GM18498 (cell line): ENCODE measurements around the gene CD82.

Experiments used
- ATAC-seq: cut with Tn5 transposase; IDR thresholded peaks from one replicate; pipeline ENCODE4 v1.9.1; 2021; ENCODE audit warnings: mild to moderate bottlenecking, moderate library complexity; ENCODE audit not compliant: unreplicated experiment

The CD82 gene

DNA sequence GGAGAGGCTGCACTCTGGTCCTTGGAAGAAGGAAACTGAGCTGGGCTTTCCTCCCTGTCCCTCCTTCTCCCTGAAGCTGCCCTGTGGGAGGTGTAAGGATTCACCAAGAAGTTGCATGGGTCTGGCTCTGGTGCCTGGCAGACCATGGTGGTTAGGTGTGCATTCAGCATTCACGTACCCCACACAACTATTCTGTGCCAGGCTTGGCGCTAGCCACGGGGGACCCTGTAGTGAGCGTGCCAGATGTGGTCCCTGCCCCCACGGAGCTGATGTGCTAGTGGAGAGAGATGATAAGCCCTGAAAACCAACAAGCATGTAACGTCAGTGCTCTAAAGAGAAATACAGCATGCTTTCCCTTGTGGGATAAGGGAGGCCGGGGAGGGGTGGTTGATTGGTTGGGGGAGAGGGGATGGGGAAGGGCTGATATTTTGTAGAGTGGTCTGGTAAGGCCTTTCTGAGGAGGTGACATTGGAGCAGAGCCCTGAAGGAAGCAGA is 48.9 kb downstream of the CD82 start:
- ATAC-seq: no peak

DNA sequence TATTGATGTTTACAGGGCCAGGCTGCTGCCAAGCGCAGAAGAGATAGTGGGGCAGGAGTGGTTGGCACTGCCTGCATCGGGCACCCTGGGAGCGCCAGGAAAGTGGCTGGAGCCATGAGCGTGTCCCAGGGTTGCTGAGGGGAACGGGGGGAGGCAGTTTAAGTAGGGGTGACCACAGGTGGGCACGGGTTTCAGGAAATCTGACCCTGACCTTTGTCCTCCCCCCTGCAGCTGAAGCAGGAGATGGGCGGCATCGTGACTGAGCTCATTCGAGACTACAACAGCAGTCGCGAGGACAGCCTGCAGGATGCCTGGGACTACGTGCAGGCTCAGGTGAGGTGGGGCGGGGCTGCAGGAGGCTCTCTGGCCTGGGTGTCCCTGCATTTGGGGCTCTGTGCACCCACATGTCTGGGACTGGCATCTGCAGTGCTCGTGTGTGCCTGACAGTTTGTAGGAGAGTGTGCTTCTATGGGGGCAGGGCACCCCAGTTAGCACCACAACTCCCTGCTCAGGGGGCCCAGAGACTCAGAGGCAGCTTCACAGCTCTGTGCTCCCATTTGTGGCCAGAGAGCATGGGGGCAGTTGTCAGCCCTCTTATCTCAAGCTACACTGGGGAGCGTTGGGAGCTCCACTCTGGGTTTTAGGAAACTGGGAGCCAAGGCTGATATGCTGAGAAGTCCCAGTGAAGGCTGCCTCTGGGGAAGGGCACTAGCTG is 49.7 kb downstream of the CD82 start:
- ATAC-seq: no peak

DNA sequence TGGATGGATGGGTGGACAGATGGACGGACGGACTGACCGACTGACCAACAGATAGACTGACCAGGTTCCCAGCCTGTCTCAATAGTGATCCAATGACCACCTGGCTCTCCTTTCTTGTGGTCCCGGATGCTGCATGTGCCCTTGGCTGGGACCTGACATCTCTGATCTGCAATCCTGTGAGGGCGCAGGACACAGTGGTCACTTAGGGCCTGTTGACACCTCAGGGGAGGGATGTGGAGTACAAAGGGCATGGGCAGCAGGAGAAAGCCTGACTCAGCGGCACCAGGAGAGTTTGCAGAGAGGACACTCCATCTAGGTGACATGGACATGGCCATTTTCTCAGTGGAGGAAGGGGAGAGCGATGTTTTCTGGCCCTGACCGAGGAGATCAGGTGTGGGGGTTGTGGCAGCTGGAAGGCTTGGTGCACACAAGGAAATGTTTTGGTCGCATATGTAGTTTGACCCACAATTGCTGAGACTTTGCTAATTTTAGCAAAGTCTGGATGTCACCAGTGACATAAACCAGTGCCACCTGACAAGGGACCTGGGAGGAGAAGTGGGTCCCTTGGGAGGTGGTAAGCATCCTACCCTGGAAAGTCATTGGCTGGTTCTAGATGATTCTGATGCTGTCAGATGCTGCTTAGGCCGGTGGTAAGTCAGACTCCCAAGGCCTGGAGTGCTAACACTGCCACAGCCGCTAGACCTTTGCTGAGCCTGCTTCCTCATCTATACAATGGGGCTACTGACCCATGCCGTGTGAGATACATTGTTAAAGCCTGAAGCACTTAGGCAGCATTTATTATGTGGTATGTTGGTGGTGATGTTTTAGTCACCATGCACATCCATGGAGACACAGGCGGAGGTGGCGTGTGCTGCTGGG is 50.7 kb downstream of the CD82 start:
- no peak for ATAC-seq

DNA sequence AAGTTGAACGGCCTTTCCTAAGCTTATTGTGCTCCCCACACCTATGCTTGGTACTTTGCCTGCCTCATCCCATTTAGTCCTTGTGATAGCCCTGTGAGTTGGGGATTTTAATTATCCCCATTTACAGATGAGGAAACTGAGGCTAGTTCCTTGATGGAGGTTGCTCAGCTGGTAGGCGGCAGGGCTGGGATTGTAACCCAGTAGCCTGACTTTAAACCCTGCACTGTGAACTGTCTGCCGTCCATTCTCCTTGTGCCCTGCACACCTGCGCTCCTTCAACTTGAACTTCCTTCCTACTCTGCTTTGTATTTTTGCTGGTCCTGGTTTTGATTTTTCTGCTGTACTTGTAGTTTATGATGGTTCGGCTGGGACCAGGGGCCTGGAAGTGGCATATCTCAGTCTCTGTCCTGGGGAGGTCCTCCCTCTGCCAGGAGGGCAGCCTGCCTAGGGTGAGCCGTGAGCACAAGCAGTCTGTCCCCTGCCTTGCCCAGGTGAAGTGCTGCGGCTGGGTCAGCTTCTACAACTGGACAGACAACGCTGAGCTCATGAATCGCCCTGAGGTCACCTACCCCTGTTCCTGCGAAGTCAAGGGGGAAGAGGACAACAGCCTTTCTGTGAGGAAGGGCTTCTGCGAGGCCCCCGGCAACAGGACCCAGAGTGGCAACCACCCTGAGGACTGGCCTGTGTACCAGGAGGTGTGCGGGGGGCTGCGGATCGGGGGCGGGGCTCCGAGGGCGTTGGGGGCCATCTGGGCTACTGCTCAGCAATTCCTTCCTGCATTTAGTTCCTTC is 52.4 kb downstream of the CD82 start:
- ATAC-seq: no peak

DNA sequence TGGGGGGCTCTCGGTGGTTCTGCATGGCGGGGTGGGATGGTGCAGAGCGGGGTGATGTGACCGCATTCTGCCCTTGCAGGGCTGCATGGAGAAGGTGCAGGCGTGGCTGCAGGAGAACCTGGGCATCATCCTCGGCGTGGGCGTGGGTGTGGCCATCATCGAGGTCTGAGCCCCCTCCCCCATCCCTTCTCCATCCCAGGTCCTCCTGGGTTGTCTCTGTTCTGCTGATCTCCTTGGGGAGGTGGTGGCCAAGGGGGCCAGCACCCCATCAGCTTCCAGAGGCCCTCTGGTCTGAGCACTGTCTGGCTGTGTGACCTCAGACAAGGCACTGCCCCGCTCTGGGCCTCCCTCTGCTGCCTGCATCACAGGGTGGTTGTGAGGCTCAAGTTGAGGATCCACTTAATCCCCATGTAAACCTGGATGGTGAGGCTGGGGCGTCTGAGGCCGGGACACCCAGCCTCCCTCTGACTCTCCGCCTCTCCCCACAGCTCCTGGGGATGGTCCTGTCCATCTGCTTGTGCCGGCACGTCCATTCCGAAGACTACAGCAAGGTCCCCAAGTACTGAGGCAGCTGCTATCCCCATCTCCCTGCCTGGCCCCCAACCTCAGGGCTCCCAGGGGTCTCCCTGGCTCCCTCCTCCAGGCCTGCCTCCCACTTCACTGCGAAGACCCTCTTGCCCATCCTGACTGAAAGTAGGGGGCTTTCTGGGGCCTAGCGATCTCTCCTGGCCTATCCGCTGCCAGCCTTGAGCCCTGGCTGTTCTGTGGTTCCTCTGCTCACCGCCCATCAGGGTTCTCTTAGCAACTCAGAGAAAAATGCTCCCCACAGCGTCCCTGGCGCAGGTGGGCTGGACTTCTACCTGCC is 53.3 kb downstream of the CD82 start:
- ATAC-seq: no peak

DNA sequence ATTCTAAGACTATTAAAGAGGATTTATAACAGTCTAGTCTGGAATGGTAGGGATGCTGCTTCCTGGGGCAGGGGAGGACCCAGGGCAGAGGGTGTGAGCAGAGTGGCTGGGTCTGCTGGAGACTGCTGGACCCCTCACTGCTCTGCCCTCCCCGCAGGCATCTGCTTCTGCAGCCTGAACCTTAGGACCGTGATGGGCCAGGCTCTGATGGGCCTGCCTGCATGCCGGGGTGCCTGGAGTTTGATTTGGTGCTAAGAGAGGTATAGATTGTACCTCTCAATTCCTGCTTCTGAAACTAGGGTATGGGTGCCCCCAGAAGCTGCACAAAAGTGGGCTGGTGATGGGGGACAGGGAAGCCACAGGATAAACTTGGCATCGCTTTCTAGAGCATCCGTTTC is 54.9 kb downstream of the CD82 start:
- no peak for ATAC-seq

DNA sequence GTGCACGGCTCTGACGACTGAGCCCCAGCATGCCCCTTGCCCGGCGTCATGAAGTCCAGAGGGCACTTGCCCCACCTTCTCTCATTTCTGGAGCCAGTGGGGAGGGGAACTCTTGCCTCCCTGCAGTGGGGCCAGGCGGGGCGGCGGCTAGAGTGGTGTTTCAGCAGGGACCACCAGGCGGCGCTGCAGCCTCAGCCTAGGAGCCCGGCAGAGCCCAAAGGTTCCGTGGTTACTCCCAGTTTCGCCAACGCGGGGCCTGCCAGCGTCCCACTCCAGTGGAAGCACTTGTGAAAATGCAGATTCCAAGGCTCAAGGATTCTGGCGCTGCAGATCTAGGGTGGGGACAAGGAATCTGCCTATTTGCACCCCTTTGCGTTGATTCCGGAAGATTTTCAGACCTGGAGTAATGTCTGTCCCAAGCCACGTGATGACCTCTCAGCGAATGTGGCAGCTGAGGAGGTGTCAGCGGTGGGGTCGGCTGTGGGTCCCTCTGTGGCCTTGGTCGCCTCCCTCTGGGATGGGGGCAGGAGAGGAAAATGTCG is 55.7 kb downstream of the CD82 start:
- no peak for ATAC-seq

DNA sequence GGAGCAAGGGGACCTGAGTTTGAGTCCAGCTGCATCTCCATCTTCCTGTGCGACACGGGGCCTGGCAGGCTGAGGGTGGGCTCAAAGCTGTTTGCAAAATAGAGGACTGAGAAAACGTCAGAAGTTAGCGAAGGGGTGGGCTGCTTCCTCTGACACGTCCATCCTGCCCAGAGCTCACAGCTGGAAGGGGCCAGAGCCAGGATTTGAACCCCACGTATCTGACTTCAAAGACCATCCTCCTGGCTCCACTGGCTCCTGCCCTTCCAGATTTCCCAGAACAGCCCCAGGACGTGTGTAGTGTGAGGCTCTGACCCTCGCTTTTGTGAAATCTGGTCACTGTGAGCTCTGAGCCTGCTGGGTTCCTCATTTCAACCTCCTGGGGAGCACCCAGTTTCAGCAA is 56.3 kb downstream of the CD82 start:
- ATAC-seq: no peak

DNA sequence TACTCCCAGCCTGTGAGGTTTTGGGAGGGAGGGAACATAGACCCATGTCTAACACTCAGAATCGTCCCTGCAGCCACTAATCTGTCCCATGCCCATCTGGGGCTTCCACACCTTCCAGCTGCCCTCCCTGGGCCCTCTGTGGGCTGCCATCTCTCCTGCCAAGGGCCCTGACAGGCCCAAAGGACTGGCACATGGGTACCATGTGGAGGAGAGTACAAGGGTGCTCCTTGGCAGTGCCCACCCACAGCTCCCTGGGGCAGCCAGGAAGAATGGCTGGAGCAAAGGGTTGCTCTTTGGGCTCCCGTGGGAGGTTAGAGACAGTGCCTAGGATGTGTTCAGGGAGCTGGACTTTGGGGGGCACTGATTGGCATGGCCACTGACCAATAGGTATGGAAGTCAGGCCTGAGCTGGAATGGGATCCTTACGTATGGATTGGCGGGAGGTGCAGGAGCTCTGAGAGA is 56.8 kb downstream of the CD82 start:
- ATAC-seq: no peak

DNA sequence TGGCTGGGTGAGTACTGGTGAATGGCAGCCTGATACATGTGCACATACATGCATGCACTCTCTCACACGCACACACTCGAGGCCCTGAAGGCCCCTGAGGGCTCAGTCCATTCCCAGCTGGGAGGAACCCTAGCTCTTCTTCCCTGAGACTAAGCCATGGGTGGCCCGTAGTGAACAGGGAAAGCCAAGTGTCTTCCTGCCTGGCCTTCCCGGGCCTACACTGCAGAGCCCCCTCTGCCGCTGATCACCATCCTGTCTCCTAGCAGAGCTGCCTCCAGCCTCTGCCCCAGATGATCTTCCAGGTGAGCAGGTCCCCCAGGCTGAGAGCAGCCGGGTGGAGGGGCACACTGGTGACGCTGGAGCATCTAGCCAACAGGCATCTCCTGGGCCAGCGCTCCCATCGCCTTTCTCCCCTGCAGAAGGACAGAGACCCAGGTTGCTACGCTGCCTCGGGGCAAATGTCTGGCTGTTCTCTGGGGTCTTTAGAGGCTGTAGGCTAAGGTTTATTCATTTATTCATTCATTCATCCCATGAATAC is 57.3 kb downstream of the CD82 start:
- no peak for ATAC-seq

DNA sequence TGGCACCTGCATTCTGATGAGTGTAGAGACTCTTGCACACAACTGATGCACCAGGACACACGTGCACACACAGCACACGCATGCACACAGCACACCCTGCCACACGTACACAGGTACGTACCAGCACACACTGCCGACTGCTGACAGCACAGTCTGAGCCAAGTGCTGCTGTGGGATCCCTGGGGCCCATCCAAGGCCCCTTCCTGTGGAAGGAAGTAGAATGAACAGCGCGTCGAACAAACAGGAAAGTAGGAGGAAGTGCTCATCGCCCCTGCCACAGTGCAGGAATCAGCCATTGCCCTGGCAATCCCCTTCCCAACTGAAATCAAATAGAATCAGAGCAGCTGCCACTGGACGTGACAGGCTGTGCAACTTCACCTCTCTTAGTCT is 57.9 kb downstream of the CD82 start:
- ATAC-seq: no peak

DNA sequence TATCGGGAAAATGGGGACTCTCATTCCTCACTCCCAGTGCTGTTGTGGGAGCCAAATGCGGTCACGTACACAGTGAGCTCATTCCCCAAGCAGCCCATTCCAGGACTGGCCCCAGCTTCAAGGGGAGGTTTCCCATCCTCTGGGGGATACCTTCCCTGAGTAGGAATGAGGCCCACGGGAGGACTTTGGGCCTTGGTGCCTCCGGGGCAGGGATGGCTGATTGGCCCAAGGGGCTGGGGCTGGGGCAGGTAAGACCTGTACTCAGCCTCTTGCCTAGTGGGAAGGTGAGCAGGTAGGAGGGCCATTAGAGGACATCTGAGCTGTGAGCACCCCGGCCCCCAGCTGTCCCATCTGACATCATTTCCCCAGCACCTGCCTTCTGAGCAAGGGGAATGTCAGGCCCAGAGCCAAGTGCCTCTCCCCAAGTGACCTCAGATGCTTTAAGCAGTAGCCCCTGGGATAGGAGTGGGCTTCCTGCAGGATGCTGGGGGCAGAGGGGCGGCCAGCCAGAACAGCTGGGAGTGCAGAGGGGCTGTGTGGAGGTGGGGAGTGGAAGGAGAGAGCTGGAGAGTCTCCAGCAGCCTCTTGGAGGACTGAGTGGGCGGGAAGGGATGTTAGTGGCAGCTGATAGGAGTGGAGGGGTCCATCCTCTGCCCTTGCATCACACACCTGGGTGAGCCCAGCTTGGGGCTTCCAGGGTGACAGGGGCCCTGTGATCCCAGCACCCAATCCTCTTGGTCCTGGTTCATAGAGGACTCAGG is 58.4 kb downstream of the CD82 start:
- no peak for ATAC-seq

DNA sequence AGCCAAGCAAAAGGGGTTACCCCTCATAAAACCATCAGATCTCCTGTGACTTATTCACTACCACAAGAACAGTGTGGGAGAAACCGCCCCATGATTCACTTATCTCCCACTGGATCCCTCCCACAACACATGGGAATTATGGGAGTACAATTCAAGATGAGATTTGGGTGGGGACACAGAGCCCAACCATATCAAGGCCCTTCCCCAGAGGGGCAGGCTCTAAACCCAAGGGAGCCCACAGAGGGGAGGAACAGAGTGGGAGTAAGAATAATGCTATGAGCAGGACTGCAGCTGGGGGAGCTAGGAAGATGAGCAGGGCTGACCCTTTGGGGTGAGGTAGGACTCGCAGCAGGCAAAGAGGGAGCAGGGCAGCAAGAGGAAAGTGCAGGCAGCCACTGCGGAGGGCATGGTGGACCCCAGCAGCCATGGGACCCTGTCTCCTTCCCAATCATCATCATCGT is 59.3 kb downstream of the CD82 start:
- no peak for ATAC-seq

DNA sequence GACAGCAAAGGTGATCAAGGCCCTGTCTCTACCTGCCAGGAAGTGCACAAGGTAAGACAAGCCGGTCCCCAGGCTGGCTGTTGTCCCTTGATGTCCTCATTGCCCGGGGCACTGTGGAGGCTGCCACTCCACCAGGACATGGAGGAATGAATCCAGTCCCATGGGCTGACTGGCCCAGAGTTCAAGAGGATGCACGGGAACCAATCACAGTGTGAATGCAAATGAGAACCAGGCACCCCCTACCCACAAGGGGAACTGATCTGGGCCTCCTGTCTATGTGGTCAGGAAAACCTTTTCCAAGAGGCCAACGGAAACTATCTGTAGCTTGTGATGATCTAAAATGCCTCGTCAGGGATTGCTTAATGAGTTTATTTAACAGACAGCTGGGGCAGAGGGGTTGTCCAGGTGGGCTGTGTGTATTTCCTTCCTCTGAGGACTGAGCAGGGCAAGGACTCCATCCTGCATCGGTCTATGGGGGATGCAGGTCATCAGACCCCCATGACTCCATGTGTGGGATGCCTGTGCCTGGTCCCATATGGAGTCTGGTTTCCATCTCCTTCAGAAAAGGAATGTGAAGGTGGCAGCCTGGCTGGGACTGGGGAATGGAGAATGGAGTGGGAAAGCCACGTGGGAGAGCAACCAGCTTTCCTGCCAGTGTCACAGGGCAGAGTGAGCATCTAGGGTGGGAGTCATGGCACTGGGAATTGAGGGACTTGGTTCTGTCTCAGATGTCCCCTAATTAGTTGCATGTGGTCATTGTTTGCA is 60.5 kb downstream of the CD82 start:
- ATAC-seq: no peak

DNA sequence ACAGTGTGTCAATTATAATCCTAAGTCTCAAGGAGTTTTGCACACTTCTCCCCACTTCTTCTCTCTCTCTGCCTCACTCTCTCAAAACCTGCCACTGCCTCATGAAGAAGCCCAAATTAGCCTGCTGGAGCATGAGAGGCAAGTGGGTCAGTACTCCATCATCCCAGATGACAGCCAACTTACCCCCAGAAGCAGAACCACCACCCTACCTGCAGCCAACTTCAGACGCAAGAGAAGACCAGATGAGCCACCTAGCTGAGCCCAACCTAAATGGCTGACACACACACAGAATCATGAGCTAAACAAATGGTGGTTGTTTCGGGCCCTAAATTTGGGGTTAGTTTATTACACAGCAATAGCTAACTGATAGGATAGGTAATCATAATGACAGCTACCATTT is 61.2 kb downstream of the CD82 start:
- ATAC-seq: no peak

DNA sequence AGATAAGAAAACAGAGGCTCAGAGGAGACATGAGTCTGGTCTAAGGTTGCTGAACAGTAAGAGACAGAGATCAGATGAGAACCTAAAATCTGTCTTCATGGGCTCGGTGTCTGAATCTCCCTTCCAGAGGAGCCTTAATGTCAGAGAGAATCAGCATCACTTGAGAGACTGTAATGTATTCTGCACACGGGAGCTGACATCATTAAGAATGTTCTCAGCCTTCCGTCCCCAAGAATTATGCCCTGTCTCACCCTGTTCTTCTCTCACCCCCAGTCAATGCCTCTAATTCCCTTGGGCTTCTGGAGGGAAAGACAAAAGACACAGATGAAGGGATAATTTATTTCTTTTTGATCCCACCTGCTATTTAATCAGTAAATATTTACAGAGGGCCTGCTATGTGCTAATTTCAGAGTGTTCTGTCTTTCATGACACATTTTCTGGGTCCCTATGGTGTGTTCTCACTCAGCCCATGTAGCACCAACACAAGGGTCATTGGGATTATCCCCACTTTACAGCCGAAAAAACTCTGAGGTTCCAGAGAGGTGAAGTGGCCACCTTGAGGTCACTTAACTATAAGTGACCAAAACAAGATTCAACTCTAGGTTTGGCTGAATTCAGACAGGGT is 61.8 kb downstream of the CD82 start:
- ATAC-seq: no peak

DNA sequence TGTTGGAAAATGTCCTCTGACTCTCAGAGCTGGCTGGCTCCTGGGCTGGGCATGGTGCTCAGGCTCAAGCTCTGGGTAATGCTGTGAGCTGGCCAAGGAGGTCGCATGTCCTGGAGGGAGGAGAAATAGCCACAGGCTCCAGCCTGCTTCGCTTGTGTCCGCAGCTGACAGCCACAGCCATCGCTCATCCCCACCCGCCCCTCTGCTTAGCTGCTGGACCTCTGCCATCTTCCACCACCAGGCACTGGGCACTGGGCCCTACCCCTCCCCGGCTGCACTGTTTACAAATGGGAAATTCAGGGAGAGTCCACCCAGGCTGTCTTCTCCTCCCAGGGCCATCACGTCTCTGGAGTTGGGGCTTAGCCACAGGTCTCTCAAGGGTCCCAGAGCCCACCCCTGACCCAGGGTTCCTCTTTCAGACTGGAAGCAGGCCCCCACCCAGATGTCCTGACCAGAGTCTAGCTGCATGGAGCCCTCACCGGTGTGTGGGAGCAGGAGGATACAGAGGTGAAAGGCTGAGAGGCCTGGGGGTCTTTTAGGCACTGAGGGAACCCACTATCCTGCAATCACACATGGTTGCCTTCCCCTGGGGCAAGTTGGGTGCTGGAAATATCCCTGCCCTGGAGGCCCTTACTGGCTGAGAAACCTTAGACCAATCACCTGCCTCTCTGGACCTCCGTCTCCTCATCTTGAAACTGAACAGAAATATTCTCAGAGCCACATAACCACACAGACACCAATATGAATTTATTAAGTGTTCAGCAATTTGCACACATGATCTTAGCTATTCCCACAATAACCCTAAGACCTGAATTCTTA is 62.7 kb downstream of the CD82 start:
- ATAC-seq: peak; percentile 55
